H4 (cell line): Measurements from ENCODE around the gene SEC62. TPM values are rescaled to one million over a fixed set of nuclear protein-coding genes. Genes with fewer than 3 reads are reported as not detected.
A peak's percentile ranks its signal among the peaks of the same experiment; 100 is the strongest.
"Not testable (repeated sequence)": the region's sequence is repeated elsewhere in the genome, so short reads cannot be mapped to it uniquely, and the experiment has no call there.

Source experiments
- DNase-seq: peaks from one replicate; pipeline ENCODE4 v3.0.0-alpha.2; 2015; ENCODE audit warnings: low spot score
- total RNA-seq: library from RNA; depleted of rRNA; stranded (reverse); fragments of >200 nt; shearing (Covaris generic); gene quantifications from 2 replicates; pipeline ENCODE4 v1.2.3, GENCODE V29; 2014

The SEC62 gene
- total RNA-seq, 1 experiment from 2014 or later = 25.7 TPM

DNA sequence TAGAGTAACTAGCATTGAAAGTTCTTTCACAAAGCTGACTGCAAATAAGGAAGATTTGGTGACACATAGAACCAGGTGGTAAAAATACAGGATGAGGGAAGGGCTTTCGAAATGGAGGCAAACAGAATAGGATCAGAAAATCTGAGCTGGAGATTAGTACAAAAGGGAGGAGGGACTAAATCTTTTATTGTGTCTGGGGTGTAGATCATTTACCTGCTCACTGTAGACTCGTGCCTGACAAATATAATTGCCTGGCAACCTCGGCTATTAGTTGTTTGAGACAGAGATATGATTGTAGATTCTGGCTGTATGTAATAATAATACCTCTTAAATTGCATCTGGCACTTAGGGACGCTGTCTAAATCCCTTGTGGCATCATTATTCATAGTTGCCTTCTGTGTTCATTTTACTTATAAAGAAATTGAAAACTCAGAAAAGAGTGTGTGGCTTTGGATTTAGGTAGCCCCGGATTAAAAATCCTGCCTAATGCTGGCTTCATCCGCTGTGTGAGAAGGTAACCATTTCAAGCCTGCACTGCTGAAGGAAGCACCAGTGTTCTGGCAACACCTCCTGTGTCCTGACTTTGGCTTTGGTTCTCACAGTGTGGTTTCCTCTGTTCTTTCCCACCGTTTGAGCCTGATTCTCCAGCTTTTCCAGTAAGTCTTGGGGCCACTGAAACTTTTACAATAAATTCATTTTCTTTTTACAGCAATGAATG, 46.2 kb downstream of the SEC62 start:
- no peak for DNase-seq

DNA sequence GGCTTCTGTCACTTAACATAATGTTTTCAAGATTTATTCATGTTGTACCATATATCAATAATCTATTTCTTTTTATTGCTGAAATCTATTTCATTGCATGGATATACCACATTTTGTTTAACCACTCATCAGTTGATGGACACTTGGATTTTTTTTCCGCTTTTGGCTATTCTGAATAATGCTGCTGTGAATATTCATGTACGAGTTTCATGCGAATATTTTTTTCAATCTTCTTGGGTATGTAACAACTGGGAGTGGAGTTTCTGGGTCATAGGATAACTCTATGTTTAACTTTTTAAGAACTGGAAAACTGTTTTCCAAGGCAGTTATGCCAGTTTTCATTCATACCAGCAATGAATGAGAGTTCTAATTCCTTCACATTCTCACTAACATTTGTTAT, 49.5 kb downstream of the SEC62 start:
- DNase-seq = no peak

DNA sequence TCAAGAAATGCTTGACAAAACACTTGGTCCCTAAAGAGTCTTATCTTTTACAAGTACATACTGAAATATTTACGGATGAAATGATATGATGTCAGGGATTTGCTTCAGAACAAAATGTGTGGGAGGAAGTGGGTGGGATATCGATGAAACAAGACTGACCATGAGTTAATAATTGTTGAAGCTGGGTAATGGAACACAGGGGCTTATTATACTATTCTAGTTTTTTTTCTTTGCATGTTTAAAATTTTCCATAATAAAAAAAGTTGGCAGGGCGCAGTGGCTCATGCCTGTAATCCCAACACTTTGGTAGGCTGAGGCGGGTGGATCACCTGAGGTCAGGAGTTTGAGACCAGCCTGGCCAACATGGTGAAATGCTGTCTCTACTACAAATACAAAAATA, 52.7 kb downstream of the SEC62 start:
- DNase-seq = not testable (repeated sequence)

DNA sequence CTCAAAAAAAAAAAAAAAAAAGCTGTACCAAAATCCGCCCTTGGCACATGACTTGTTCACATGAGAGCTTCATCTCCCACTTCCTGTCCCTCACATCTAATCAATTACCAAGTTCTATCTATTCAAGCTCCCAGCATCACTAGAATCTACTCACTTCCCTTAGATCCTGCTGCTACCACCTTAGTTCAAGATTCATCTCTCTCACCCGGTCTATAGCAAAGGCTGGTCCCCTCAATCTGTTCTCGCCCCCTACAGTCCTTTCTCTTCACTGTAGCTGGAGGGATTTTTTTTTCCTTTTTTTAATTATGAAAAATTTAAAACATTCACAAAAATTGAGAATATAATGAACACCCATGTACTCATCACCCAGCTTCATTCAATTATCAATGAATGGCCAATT, 54.5 kb downstream of the SEC62 start:
- DNase-seq = no peak

DNA sequence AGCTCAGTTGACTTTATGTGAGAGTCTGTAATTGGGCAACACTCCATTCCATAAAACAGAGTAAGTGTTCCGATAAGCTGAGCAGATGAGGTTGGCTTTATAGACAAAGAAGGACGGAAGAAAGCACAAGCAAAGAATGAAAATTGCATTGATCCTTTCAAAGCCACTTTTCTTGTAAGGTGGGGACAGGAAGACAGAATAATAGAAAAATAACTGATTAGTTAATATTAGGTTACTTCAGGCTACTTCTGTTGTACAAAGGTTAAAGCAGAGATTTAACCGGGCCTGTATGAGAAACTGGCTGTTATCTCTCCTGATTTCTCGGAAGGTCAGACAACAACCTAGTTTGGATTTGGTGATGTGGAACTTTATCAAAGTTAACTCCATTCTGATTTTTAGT, 55.7 kb downstream of the SEC62 start:
- no peak for DNase-seq

DNA sequence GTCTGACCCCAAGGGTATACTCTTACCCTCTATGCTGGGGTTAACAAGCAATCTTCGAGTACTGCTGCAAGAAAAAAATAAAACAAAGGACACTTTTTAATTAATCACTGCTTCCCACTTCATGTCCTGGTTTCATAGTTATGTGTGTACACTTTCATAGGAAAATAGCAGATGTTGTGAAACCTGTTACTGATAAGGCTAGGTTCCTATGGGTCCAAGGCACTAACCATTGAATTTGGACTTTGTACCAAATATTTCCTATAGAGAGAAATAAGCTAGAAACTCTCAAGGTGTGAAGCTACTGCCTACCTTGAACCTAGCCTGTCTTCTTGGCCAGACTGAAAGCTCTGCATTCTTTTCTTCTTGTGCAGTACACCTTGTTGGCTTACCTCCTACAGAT, 56.6 kb downstream of the SEC62 start:
- no peak for DNase-seq

DNA sequence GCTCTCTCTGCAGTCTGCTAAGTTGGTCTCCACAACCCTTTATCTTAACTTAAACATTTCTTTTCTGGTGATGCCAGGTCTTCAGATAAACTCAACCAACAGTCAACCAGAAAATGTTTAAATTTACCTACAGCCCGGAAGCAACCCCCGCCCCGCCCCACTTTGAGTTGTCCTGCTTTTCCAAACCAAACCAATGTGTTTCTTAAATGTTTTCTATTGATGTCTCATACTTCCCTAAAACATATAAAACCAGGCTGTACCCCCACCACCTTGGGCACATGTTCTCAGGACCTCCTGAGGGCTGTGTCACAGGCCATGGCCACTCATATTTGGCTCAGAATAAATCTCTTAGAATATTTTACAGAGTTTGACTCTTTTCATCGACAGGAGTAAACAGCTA, 58.0 kb downstream of the SEC62 start:
- no peak for DNase-seq

DNA sequence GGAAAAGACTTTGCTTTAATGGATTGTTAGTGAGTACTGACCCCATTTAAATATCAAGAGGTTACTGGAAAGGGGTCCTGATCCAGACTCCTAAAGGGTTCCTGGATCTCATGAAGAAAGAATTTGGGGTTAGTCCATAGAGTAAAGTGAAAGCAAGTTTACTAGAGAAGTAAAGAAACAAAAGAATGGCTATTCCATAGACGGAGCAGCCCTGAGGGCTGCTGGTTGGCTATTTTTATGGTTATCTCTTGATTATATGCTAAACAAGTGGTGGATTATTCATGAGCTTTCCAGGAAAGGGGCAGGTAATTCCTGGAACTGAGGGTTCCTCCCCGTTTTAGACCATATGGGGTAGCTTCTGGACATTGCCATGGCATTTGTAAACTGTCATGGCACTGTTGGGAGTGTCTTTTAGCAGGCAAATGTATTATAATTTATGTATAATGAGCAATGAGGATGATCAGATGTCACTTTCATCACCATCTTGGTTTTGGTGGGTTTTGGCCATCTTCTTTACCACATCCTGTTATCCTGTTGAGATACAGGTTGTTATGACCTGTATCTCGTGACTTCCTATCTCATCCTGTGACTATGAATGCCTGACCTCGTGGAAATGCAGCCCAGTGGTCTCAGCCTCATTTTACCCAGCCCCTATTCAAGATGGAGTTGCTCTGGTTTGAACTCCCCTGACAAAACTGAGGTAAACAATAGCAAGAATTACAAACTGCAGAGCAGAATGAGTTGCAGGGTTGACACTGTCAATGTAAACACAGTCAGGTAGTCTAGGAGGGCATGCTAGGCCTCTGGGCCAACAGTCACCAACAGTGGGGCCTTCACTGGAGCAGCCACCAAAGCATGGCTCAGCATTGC, 60.9 kb downstream of the SEC62 start:
- DNase-seq = no peak

DNA sequence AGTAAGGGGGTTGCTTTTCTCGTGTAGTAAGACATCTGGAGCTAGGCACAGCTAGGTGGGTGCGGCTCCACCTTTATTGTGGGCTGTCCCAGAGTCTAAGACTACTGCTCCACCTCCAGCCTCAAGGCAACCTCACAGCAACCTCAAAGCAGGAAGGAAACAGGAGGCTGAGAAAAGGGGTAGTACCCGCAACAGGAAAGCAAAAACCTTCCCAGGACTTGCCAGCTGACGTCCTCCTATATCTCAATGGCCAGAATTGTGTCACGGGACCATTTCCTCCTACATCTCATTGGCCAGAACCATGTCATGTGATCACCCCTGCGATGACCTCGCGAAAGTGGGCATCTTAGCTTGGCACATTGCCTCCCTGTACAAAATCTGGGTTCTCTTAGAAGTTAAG, 66.9 kb downstream of the SEC62 start:
- DNase-seq = no peak

DNA sequence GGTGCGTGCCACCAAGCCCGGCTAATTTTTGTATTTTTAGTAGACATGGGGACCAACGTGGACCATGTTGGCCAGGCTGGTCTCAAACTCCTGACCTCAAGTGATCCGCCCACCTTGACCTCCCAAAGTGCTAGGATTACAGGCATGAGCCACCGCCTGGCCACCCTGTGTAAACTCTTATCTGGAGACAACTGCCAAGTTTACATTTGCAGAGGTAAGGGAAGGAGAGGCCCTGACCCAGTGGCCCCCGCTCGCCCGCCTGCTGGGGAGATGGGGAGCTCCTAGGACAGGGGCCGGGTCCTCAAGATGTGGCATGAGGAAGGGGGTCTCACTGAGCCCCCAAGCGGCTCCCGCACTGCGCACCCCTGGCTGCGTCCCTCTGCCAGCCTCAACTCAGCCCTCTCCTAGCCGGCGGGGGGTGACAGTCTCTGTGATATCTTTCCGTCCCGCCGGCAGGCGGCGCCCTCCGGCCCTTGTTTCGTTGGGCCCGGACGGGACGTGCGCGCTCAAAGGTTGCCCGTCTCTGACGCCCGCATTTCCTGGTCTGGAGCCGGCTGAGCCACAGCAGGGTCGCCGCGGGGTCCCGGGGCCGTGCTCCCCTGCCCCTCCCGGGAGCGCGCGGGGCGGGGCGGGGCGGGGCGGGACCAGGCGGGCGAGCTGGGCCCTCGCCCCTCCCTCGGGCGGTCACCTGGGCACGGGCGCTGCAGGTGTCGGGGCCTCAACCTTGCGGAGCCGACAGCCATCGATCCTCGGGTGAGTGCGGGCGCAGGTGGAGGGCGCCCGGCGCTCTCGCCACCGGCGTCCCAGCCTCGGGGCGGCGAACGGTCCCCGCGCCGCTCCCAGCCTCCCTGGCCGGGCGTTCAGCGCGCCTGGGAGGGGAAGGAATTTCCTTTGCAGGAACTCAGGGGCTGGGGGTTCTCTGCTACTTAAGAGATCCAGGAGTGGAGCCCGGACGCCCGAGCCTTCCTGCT, 71.1 kb downstream of the SEC62 start, which contains the start of gene GPR160:
Gene GPR160 (plus strand): TSS at position 533 of the 971 bp plus-strand sequence. CDS start 45,978 bp downstream, outside the sequence.
- DNase-seq = peak; percentile 46

DNA sequence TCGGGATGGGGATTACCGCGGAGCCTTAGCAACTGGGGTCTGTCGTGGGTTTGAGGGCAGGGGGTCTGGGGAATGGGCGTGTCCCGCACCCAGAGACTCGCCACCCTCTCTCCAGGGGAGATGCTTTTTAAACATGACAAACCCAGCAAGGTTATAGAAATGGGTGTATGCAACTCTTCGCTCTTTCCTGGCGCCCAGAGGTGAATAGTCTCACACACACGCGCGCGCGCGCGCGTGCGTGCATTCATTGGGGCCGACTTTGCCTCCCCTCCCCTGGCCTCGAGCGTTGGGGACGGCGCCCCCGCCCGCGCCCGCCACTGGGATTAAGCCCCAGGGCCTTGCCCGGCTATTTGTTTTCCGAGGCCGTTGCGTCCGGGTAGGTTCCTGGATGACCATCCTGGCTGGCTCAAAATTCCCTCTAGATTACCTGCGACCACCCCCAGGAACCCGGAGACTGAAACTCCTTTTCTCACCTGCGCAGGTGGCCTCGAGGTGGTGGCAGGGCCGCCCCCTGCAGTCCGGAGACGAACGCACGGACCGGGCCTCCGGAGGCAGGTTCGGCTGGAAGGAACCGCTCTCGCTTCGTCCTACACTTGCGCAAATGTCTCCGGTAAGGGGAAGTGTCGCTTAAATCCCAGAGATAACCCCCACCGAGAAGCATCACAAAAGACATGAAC, 72.0 kb downstream of the SEC62 start:
- DNase-seq = no peak

DNA sequence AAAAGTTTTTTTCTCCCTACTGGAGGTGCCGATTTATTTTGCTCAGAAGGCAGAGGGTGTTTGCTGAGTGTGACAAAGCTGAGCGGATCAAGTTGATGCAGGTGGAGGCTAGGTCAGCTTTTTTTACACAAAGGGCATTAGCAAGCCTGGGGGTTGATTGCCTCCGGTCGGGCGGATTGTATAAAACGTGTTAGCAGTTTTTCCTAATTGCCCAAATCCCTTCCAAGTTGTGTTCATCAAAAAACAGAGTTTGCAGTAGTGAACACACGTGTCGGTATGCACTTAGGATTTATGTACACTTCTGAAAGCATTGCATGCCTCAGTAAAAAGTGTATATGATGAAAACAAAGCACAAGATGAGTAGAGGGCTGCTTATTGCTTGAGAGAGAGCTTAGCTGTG, 73.8 kb downstream of the SEC62 start:
- no peak for DNase-seq

DNA sequence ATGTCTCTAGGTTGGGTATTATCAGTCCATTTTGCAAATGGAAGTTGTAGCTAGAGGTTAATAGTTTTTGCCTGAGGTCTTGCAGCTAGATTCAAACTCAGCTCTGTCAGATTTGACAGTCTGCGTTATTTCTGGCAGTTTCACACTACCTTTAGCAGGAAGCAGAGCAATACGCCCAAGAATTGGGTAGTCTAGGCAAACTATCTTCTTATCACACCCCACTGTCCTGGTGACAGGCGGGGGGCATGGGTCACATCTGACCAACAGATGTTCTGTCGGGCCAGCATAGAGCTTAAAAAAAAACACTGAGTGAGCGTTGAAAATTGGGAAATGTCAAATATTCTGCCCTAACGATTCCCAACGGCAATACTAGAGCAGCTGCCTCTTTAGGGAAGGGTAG, 76.9 kb downstream of the SEC62 start:
- DNase-seq = no peak

DNA sequence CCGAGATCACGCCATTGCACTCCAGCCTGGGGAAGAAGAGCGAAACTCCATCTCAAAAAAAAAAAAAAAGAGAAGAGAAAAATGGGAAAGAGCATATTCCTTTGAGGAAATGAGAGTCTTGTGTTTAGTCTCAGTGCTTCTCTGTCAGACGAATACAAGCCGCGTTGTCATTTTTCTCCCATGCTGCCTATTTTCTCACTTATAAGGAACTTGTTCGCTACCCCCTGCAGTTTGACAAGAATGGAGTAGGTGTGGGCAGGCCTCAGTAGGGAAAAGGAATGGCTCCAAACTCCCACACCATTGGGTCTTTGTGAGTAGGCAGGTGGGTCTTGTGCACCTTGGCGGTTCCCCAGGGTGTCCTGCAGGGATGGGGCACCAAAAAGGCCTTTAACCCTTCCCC, 77.7 kb downstream of the SEC62 start:
- DNase-seq = no peak

DNA sequence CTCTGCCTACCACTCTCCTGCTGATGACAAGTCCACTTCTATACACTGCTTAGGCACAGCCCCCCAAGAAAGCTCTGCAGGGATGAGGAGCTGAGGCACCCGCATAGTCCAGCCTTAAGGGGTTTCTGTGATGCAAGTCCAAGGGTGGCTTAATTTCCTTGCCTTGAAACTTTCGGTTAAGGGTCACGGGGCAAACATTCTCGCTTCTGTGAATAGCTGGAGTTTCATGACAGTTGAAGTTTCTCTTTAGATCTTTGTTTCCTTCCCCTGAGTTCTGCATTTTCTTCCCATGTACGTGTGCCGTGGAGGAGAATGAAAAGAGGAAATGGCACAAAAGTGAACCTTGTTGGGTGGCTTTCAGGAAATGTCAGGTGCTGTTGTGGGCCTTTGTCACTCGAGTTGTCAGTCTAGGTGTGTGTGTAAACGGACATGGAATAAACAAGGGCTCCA, 78.2 kb downstream of the SEC62 start:
- no peak for DNase-seq

DNA sequence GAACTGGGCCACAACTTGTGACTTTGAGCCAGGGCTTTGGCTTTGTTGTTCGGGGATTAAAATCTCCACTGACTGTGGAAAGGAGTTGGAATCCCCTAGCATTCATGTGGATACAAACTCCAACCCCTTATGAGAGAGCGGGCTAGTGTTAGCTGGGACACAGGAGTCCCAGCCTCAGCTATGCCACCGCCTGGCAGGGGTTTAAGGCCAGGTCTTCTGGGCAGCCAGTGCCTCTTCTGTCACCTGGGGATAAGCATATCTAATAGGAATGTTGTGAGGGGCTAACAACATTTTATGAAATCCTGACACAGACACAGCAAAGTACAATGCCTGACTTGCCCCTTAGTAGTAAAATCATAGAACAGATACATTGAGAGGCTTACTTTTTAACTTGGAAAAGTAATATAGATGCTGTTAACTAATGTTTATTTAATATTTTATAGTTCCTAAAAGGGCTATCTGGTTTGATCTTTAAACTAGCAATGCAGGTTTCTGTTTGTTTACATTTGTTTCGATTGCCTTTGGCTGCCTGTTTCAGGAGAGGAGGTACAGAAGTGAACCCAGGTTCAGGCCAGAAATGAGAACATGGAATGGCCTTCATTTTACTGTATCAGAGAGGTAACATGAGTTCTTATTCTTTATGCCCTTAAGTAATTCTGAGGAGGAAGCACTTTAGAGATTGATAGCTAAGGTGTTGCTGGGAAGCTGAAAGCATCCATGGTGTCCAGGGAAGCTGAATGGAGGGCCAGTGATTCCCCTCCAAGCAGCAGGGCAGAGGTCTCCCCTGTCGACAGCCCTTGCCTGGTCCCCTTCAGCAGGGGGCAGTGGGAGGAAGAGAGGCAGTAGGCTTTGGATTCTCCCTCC, 79.9 kb downstream of the SEC62 start:
- DNase-seq = no peak

DNA sequence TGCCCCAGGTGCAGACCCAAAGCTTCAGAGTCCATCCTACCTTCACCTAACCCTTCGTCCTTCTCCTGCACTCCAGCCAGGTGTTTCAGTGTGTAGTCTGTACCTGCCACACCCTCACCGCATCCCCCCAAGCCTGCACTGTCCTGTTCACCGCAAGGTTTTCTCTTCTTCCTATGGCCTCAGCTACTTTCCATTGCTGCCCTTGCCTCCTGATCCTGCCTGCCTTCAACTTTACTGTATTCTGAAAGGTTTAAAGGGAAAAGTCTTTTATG, 80.5 kb downstream of the SEC62 start:
- DNase-seq = no peak
